Gastroesophageal sphincter (tissue), 3 donors: ENCODE data around the gene TARBP1.

Experiments
- CTCF ChIP-seq, 4 experiments: fragments of 200-600 bp in 2 of 4; fragments of 450-650 bp in 2 of 4; sonication (generic) in 1 of 4; IDR thresholded peaks; one replicate each; pipeline ENCODE4 v1.5.1; 2017 to 2019; ENCODE audit warnings: antibody characterized with exemption in 4 of 4, mild to moderate bottlenecking in 2 of 4, moderate library complexity in 2 of 4
- EP300 ChIP-seq: sonication (generic); formaldehyde crosslinking; IDR thresholded peaks from one replicate; pipeline ENCODE4 v1.6.1; 2017; ENCODE audit warnings: antibody characterized with exemption, mild to moderate bottlenecking

GRCh38 chr1:234368320-234369032 lies 110.5 kb downstream of the TARBP1 start:
- TF ChIP-seq CTCF (IDR thresholded peaks at IDR 0.05) (no peak), EP300 (no peak)
